ENCODE results near the gene PIP5K1B. TPM values are rescaled to one million over a fixed set of nuclear protein-coding genes. Genes with fewer than 3 reads are reported as not detected.

PIP5K1B gene
- total RNA-seq, 2 donors from 2014 or later: 3.9 to 7.1 TPM

GRCh38 chr9:69018737-69019136, 313.7 kb downstream of the PIP5K1B start:
- Histone ChIP-seq H3K4me1 (ENCODE audit: control insufficient read depth in 1 of 2, low read depth in 2 of 2) (peaks cover 0 to 12% of the 10 kb centered on the region in 2 donors), H3K27me3 (replicated peaks; ENCODE audit: insufficient read depth) (no peaks in the 10 kb centered on the region), H3K36me3 (no peaks in the 10 kb centered on the region), H3K4me3 (no peak overlapping the region), H3K9me3 (no peaks in the 10 kb centered on the region), H3K27ac (no peak overlapping the region)
- ATAC-seq (ENCODE audit: insufficient number of reproducible peaks, low FRiP score, low read depth) (no peak), DNase-seq (ENCODE audit: low spot score) (no peak)
- TF ChIP-seq CTCF (IDR thresholded peaks at IDR 0.05): no peak

GRCh38 chr9:69019808-69020207, 314.8 kb downstream of the PIP5K1B start:
- no peaks in the 10 kb centered on the region for H3K27me3 ChIP-seq (replicated peaks; ENCODE audit: insufficient read depth)
- ATAC-seq (ENCODE audit: insufficient number of reproducible peaks, low FRiP score, low read depth) (no peak), DNase-seq (ENCODE audit: low spot score) (no peak)
- H3K27ac ChIP-seq: no peak overlapping the region
- H3K4me1 ChIP-seq (ENCODE audit: control insufficient read depth in 1 of 2, low read depth in 2 of 2): peaks cover 0 to 12% of the 10 kb centered on the region in 2 donors
- no peaks in the 10 kb centered on the region for H3K36me3 ChIP-seq
- no peaks in the 10 kb centered on the region for H3K9me3 ChIP-seq
- no peak overlapping the region for H3K4me3 ChIP-seq
- no peak for TF ChIP-seq CTCF (IDR thresholded peaks at IDR 0.05)

DNA sequence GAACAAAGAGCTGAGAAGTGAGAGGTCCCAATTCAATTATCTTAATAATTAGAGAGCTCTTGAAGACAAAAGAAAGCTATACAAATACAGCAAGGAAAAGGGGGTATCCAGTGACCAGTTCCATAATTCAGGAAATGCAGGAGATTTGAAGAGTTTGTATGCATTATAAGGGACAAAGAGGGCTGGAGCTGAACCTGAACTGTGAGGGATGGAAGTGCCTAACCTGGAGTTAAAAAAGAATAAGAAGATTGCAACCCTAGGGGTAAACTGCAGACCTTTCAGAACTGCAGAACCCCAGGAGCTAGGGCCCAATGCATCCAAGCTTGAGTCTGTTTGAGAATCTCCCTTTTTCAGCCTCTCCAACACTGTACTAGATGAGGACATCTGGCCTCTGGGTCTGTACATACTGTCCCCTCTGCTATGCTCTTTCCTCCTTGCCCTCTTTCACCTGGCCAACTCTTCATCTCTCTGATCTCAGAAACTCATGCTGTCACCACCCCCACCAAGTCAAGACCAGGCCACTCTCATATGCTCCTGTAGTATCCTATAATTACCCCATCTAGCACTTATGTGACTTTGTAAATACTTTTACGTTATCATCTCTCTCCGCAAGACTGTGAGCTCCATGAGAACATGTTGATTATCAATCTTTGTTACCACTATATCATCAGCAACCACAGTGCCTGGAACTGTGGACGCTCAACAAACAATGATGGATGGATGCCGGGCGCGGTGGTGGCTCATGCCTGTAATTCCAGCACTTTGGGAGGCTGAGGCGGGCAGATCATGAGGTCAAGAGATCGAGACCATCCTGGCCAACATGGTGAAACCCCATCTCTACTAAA, 315.5 kb downstream of the PIP5K1B start:
- Histone ChIP-seq H3K4me1 (ENCODE audit: control insufficient read depth in 1 of 2, low read depth in 2 of 2) (peaks cover 0 to 12% of the 10 kb centered on the region in 2 donors), H3K27me3 (replicated peaks; ENCODE audit: insufficient read depth) (no peaks in the 10 kb centered on the region), H3K36me3 (no peaks in the 10 kb centered on the region), H3K9me3 (no peaks in the 10 kb centered on the region), H3K4me3 (no peak overlapping the region), H3K27ac (no peak overlapping the region)
- DNase-seq (ENCODE audit: low spot score) (no peak), ATAC-seq (ENCODE audit: insufficient number of reproducible peaks, low FRiP score, low read depth) (no peak)
- no peak for TF ChIP-seq CTCF (IDR thresholded peaks at IDR 0.05)

- ATAC-seq (ENCODE audit: insufficient number of reproducible peaks, low FRiP score, low read depth): no peak
- no peak for TF ChIP-seq CTCF (IDR thresholded peaks at IDR 0.05)
- Histone ChIP-seq H3K27ac (no peak overlapping the region), H3K27me3 (replicated peaks; ENCODE audit: insufficient read depth) (no peaks in the 10 kb centered on the region), H3K36me3 (no peaks in the 10 kb centered on the region), H3K4me1 (ENCODE audit: control insufficient read depth in 1 of 2, low read depth in 2 of 2) (no peaks in the 10 kb centered on the region), H3K9me3 (no peaks in the 10 kb centered on the region), H3K4me3 (peak overlapping the region; percentile 3)
- DNase-seq (ENCODE audit: low spot score): no peak
These were observed 318.6 kb downstream of the PIP5K1B start for GRCh38 chr9:69023650-69024049.

GRCh38 chr9:69027355-69028097, 322.5 kb downstream of the PIP5K1B start:
- DNase-seq (ENCODE audit: low spot score) (no peak), ATAC-seq (ENCODE audit: insufficient number of reproducible peaks, low FRiP score, low read depth) (no peak)
- Histone ChIP-seq H3K36me3 (no peaks in the 10 kb centered on the region), H3K4me1 (ENCODE audit: control insufficient read depth in 1 of 2, low read depth in 2 of 2) (no peaks in the 10 kb centered on the region), H3K27ac (no peak overlapping the region), H3K27me3 (replicated peaks; ENCODE audit: insufficient read depth) (no peaks in the 10 kb centered on the region), H3K9me3 (no peaks in the 10 kb centered on the region), H3K4me3 (no peak overlapping the region)
- TF ChIP-seq CTCF (IDR thresholded peaks at IDR 0.05): peak; percentile 59
